Endothelial cell of umbilical vein (primary cell): ENCODE measurements around the gene OXSR1. TPM values are rescaled to one million over a fixed set of nuclear protein-coding genes. Genes with fewer than 3 reads are reported as not detected.

Experiments used
- BruUV-seq: library from RNA; stranded (reverse); fragments of 400-500 nt; replicated peaks from 2 replicates; lab custom pipeline; 2021; lab: Mats Ljungman, UMichigan
- CTCF ChIA-PET: fragments of 300-600, 350-600 bp; sonication (Branson Sonifier 250); formaldehyde crosslinking; loops from one replicate; lab custom pipeline; 2021; ENCODE audit warnings: antibody characterized with exemption, inconsistent platforms; lab: Charles Lee
- POLR2A ChIA-PET: fragments of 300-600, 350-600 bp; sonication (Branson Sonifier 250); formaldehyde crosslinking; loops from one replicate; lab custom pipeline; 2021; ENCODE audit warnings: antibody characterized with exemption, inconsistent platforms; lab: Charles Lee
- DNase-seq: peaks from one replicate; pipeline ENCODE4 v3.0.0-alpha.2; 2011; ENCODE audit warnings: low read depth, low spot score
- FAIRE-seq: peaks from 2 replicates; lab custom pipeline; 2011; peaks lifted over from hg19 to GRCh38; lab: Jason Lieb, UNC
- H2AFZ ChIP-seq: 2 replicates; pipeline ENCODE4 v1.6.0; 2012; ENCODE audit warnings: low read depth, low read length, control low read depth, inconsistent platforms
- H3K27ac ChIP-seq: 2 replicates; pipeline ENCODE4 v1.5.1; 2011; ENCODE audit warnings: low read depth, mild to moderate bottlenecking, control low read depth, low read length, moderate library complexity; ENCODE audit not compliant: insufficient read depth
- H3K27me3 ChIP-seq, 2 experiments: 2 replicates each; pipeline versions ENCODE4 v1.6.0 to v1.6.1; 2011; ENCODE audit warnings: low read length in 2 of 2, mixed read lengths in 1 of 2; ENCODE audit not compliant: control insufficient read depth in 2 of 2, insufficient read depth in 2 of 2
- H3K36me3 ChIP-seq, 2 experiments: 2 replicates in 1 of 2; 3 replicates in 1 of 2; pipeline ENCODE4 v1.5.1; 2011; ENCODE audit warnings: low read length in 2 of 2, mild to moderate bottlenecking in 1 of 2, moderate library complexity in 1 of 2; ENCODE audit not compliant: control insufficient read depth in 2 of 2, insufficient read depth in 2 of 2; ENCODE audit errors: extremely low read depth in 1 of 2
- H3K4me1 ChIP-seq: 3 replicates; pipeline ENCODE4 v1.5.1; 2011; ENCODE audit warnings: mild to moderate bottlenecking, low read length; ENCODE audit not compliant: control insufficient read depth, insufficient read depth; ENCODE audit errors: extremely low read depth
- H3K4me2 ChIP-seq: 2 replicates; pipeline ENCODE4 v1.6.1; 2011; ENCODE audit warnings: low read length, control low read depth, mixed read lengths; ENCODE audit not compliant: insufficient read depth
- H3K4me3 ChIP-seq, 3 experiments: fragments of 200-600 bp in 1 of 3; sonication (generic), shearing (Covaris generic) in 1 of 3; replicated peaks in 1 of 3; 2 replicates each; pipeline ENCODE4 v1.5.1; 2011 to 2016; ENCODE audit warnings: control low read depth in 3 of 3, low read length in 3 of 3, mild to moderate bottlenecking in 2 of 3, inconsistent platforms in 1 of 3, low read depth in 1 of 3, moderate library complexity in 1 of 3; ENCODE audit not compliant: insufficient read depth in 1 of 3
- H3K79me2 ChIP-seq: 2 replicates; pipeline ENCODE4 v1.6.0; 2012; ENCODE audit warnings: low read length, inconsistent platforms; ENCODE audit not compliant: control insufficient read depth, insufficient read depth
- H3K9ac ChIP-seq: replicated peaks from 2 replicates; pipeline ENCODE3; 2011; ENCODE audit warnings: low read length, control low read depth; ENCODE audit not compliant: insufficient read depth; ENCODE audit errors: extremely low read depth
- H3K9me1 ChIP-seq: replicated peaks from 3 replicates; pipeline ENCODE4 v1.6.0; 2011; ENCODE audit warnings: mild to moderate bottlenecking, low read length; ENCODE audit not compliant: control insufficient read depth, insufficient read depth; ENCODE audit errors: extremely low read depth
- H3K9me3 ChIP-seq: replicated peaks from 2 replicates; pipeline ENCODE4 v1.5.1; 2012; ENCODE audit warnings: low read length, inconsistent platforms; ENCODE audit not compliant: control insufficient read depth, insufficient read depth
- H4K20me1 ChIP-seq: replicated peaks from 2 replicates; pipeline ENCODE3; 2011; ENCODE audit warnings: mild to moderate bottlenecking, low read length; ENCODE audit not compliant: control insufficient read depth, insufficient read depth; ENCODE audit errors: extremely low read depth
- CTCF ChIP-seq, 2 donors: IDR thresholded peaks; 1 replicate in 1 of 2; 2 replicates in 1 of 2; pipeline ENCODE4 v1.5.1; 2011; ENCODE audit warnings: low read length in 2 of 2, mild to moderate bottlenecking in 2 of 2, moderate library complexity in 2 of 2, control low read depth in 1 of 2, inconsistent platforms in 1 of 2, low read depth in 1 of 2; ENCODE audit not compliant: insufficient read depth in 1 of 2; ENCODE audit errors: extremely low read depth in 1 of 2
- EZH2 ChIP-seq: IDR thresholded peaks from 2 replicates; pipeline ENCODE4 v1.6.1; 2012; ENCODE audit warnings: borderline replicate concordance, low read depth, mild to moderate bottlenecking, moderate library complexity, low read length, inconsistent platforms; ENCODE audit not compliant: severe bottlenecking
- FOS ChIP-seq: IDR thresholded peaks from 2 replicates; pipeline ENCODE4 v1.6.1; 2011; ENCODE audit warnings: mild to moderate bottlenecking, low read length, moderate library complexity, borderline replicate concordance; ENCODE audit not compliant: insufficient read depth
- GATA2 ChIP-seq: IDR thresholded peaks from 2 replicates; pipeline ENCODE4 v1.7.0; 2011; ENCODE audit warnings: low read depth, mild to moderate bottlenecking, moderate library complexity, mixed read lengths, low read length; ENCODE audit not compliant: insufficient read length, insufficient read depth
- JUN ChIP-seq: IDR thresholded peaks from 2 replicates; pipeline ENCODE4 v1.6.1; 2011; ENCODE audit warnings: borderline replicate concordance, low read depth; ENCODE audit not compliant: insufficient read length, insufficient read depth
- MAX ChIP-seq: IDR thresholded peaks from 2 replicates; pipeline ENCODE4 v1.6.1; 2011; ENCODE audit not compliant: insufficient read depth, insufficient read length
- MYC ChIP-seq: IDR thresholded peaks from one replicate; pipeline ENCODE4 v1.6.1; 2011; ENCODE audit warnings: mild to moderate bottlenecking, low read depth, low read length
- POLR2A ChIP-seq: IDR thresholded peaks from 2 replicates; pipeline ENCODE4 v1.6.1; 2012; ENCODE audit warnings: low read depth, mild to moderate bottlenecking, control low read depth, low read length
- POLR2AphosphoS5 ChIP-seq: IDR thresholded peaks from 2 replicates; pipeline ENCODE4 v1.6.1; 2012; ENCODE audit warnings: low read depth, mild to moderate bottlenecking, control low read depth, low read length, moderate library complexity; ENCODE audit not compliant: insufficient read depth
- dilution Hi-C: fragments of 300-500 bp; cut with MboI; formaldehyde crosslinking; loops from one replicate; pipeline ENCODE4 v1.15.0; 2019; ENCODE audit warnings: low sequenced_read_pairs; ENCODE audit not compliant: extremely low pct_ligation_motif_present
- intact Hi-C: fragments of 100-400 bp; cut with micrococcal nuclease; formaldehyde crosslinking; loops from one replicate; pipeline ENCODE4 v1.10.0; 2022
- polyA plus RNA-seq, 4 experiments: library from polyadenylated mRNA; depleted of rRNA in 3 of 4; stranded (reverse) in 3 of 4; unstranded in 1 of 4; fragments of >200 nt; gene quantifications; 2 replicates each; pipeline versions ENCODE4 v1.2.1 to v1.2.3, GENCODE V29; 2011 to 2012; ENCODE audit warnings: missing spikeins in 1 of 4
- total RNA-seq: library from RNA; stranded (reverse); gene quantifications from 2 replicates; pipeline ENCODE4 v1.2.3, GENCODE V29; 2021

Gene OXSR1
- total and polyA plus RNA-seq, 2 donors (not counting 3 experiments of a cell fraction or from before 2014, with no cell fraction given), result 15.1 to 32.9 TPM

GRCh38 chr3:38137615-38138348 is 27.6 kb upstream of the OXSR1 start:
- peak overlapping the region; percentile 61 for H3K9ac ChIP-seq
- no peaks in the 10 kb centered on the region for H3K27me3 ChIP-seq
- TSS peak; percentile 72 for BruUV-seq
- H3K79me2 ChIP-seq, result peaks cover 11% of the 10 kb centered on the region
- H3K4me2 ChIP-seq, result peak overlapping the region; percentile 62
- peak overlapping the region; percentile 67 to 77 (median 71) for H3K4me3 ChIP-seq
- POLR2A ChIA-PET, result interaction anchor here (2.6 kb wide), 1 partner anchor 27 kb away, joined by 22 read pairs; the partner anchor contains the start of gene OXSR1
- H4K20me1 ChIP-seq, result no peaks in the 10 kb centered on the region
- H3K36me3 ChIP-seq, result peaks cover 0 to 21% of the 10 kb centered on the region in 2 experiments
- peak overlapping the region; percentile 45 for H3K27ac ChIP-seq
- dilution Hi-C loops, result no loop called here
- no peaks in the 10 kb centered on the region for H3K9me1 ChIP-seq
- intact Hi-C loops, result loop anchor here (1.0 to 10.0 kb wide), 10 partner anchors 28 to 517 kb away; partner anchors contain the start of genes EXOG, OXSR1 and XYLB
- no peak for TF ChIP-seq POLR2A
- TF ChIP-seq FOS, result no peak
- no peak for TF ChIP-seq JUN
- TF ChIP-seq GATA2, result no peak
- TF ChIP-seq MAX, result no peak
- TF ChIP-seq POLR2AphosphoS5, result no peak
- no peak for TF ChIP-seq CTCF (IDR thresholded peaks at IDR 0.05; ENCODE audit: extremely low read depth in 1 of 2, insufficient read depth in 1 of 2, low read depth in 1 of 2, low read length in 2 of 2)
- TF ChIP-seq EZH2, result no peak
- no peak for TF ChIP-seq MYC
- DNase-seq, result peak; percentile 26
- H3K9me3 ChIP-seq, result no peaks in the 10 kb centered on the region
- peaks cover 24% of the 10 kb centered on the region for H3K4me1 ChIP-seq
- peak overlapping the region; percentile 98 for H2AFZ ChIP-seq
- peak; percentile 55 for FAIRE-seq
- CTCF ChIA-PET, result interaction anchor here (0.8 to 4.5 kb wide), 10 partner anchors 13 to 358 kb away, joined by 3 to 43 read pairs (median 7); partner anchors contain the start of genes ACVR2B, EXOG, OXSR1 and XYLB
